Measurements from ENCODE around the gene MEPCE.

The MEPCE gene

DNA sequence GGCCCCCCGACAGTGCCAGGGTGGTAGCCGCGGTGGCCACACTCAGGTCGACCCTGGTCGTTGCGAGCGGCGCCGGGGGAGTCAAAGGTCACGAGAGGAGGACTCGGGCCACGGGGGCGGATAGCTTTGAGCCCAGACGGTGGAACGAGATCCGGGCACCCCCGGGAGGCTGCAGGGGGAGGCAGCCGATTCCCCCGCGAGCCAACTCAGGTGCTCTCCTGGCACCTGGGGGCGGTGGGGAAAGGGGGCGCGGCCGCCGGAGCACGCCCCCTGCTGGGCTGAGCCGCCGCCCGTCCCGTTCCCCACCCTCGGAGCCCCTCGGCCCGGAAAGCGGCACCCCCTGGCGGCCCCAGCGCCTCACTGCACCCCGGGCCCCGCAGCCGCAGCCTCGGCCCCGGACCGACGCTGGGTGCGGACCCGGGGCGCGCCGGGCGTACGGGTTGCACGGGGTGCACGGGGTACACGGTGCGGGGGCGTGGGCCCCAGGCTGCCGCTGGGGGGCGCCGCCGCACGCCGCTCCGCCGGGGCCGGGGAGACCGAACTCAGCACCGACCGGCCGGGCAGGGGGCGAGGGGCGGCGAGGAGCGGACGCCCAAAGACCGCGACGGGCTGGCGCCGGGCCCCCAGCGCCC lies 53.6 kb downstream of the MEPCE start:
- peaks cover 0 to 18% (median 15%) of the 10 kb centered on the region in 4 experiments for H3K4me1 ChIP-seq (ENCODE audit: control extremely low read depth in 1 of 4, control insufficient read depth in 4 of 4, insufficient read depth in 4 of 4, low read length in 3 of 4)
- CTCF ChIA-PET = interaction anchor here (0.8 to 10.5 kb wide), 16 partner anchors 10 to 103 kb away, joined by 3 to 142 read pairs (median 4); partner anchors contain the start of genes AGFG2, FBXO24, LRCH4 and SPACDR
- H3K9me3 ChIP-seq (ENCODE audit: control extremely low read depth in 1 of 5, control insufficient read depth in 4 of 5, insufficient read depth in 2 of 5, low read depth in 1 of 5, low read length in 4 of 5) = no peaks in the 10 kb centered on the region
- POLR2A ChIA-PET = no interaction called here
- peak; percentile 65 to 79 (median 75) for DNase-seq
- H3K27ac ChIP-seq (ENCODE audit: insufficient read depth in 1 of 2, low read depth in 1 of 2, low read length in 2 of 2, poor library complexity in 1 of 2, severe bottlenecking in 2 of 2) = peak overlapping the region in 1 of 2 experiments; percentile 5
- H3K36me3 ChIP-seq (ENCODE audit: control insufficient read depth in 4 of 4, insufficient read depth in 4 of 4, low read length in 3 of 4) = no peaks in the 10 kb centered on the region
- no peaks in the 10 kb centered on the region for H3K27me3 ChIP-seq (replicated peaks in 2 of 5; ENCODE audit: control insufficient read depth in 4 of 5, insufficient read depth in 5 of 5, low read length in 4 of 5)
- peak overlapping the region; percentile 18 to 76 (median 63) for H3K4me3 ChIP-seq (ENCODE audit: control insufficient read depth in 1 of 7, extremely low read depth in 1 of 7, insufficient read depth in 4 of 7, low read depth in 2 of 7, low read length in 6 of 7)
- under 1% methylated on average over 72 of the region's 79 CpGs for WGBS (ENCODE audit: insufficient coverage)

Data from common myeloid progenitor, CD34-positive (primary cell).